Spleen (tissue), 13 donors: ENCODE data around the gene NCR1. TPM values are rescaled to one million over a fixed set of nuclear protein-coding genes. Genes with fewer than 3 reads are reported as not detected.
A peak's percentile ranks its signal among the peaks of the same experiment; 100 is the strongest.
"Not testable (repeated sequence)": the region's sequence is repeated elsewhere in the genome, so short reads cannot be mapped to it uniquely, and the experiment has no call there.

ENCODE experiments used
- DNase-seq: peaks from one replicate; pipeline ENCODE4 v3.0.0-alpha.2; 2020
- H3K27ac ChIP-seq, 8 donors: fragments of 200-600 bp; sonication (generic) in 7 of 8; 1 replicate in 4 of 8; 2 replicates in 4 of 8; pipeline versions ENCODE4 v1.5.0 to v1.8.0; 2016 to 2021; ENCODE audit warnings: inconsistent platforms in 4 of 8, mild to moderate bottlenecking in 4 of 8, moderate library complexity in 1 of 8
- H3K27me3 ChIP-seq, 7 donors: fragments of 200-600 bp; sonication (generic) in 6 of 7; replicated peaks in 1 of 7; 1 replicate in 4 of 7; 2 replicates in 3 of 7; pipeline versions ENCODE4 v1.5.0 to v1.8.0; 2016 to 2021; ENCODE audit warnings: inconsistent platforms in 3 of 7, mild to moderate bottlenecking in 1 of 7
- H3K36me3 ChIP-seq, 6 donors: fragments of 200-600 bp; sonication (generic) in 5 of 6; 1 replicate in 4 of 6; 2 replicates in 2 of 6; pipeline versions ENCODE4 v1.5.0 to v1.8.0; 2016 to 2021; ENCODE audit warnings: inconsistent platforms in 2 of 6
- H3K4me1 ChIP-seq, 6 donors: fragments of 200-600 bp; sonication (generic) in 5 of 6; 1 replicate in 3 of 6; 2 replicates in 3 of 6; pipeline versions ENCODE4 v1.5.0 to v1.8.0; 2016 to 2021; ENCODE audit warnings: inconsistent platforms in 3 of 6
- H3K4me3 ChIP-seq, 8 donors: fragments of 200-600 bp; sonication (generic) in 7 of 8; 1 replicate in 4 of 8; 2 replicates in 4 of 8; pipeline versions ENCODE4 v1.5.0 to v1.8.0; 2016 to 2021; ENCODE audit warnings: inconsistent platforms in 4 of 8, mild to moderate bottlenecking in 4 of 8, moderate library complexity in 2 of 8
- H3K9me3 ChIP-seq, 8 donors: fragments of 200-600 bp; sonication (generic) in 7 of 8; 1 replicate in 4 of 8; 2 replicates in 4 of 8; pipeline versions ENCODE4 v1.5.0 to v1.8.0; 2016 to 2021; ENCODE audit warnings: inconsistent platforms in 4 of 8
- POLR2A ChIP-seq, 3 donors: fragments of 450-650 bp; IDR thresholded peaks; one replicate each; pipeline ENCODE4 v1.5.1; 2017; ENCODE audit warnings: antibody characterized with exemption in 3 of 3, mild to moderate bottlenecking in 1 of 3
- POLR2AphosphoS5 ChIP-seq, 3 donors: sonication (generic); formaldehyde crosslinking; IDR thresholded peaks; one replicate each; pipeline ENCODE4 v1.5.1; 2017; ENCODE audit warnings: antibody characterized with exemption in 3 of 3
- WGBS, 5 donors: extraction: QIAGEN DNeasy Blood & Tissue Kit in 3 of 5; methylation state at CpG; one replicate each; pipeline versions ENCODE4 v1.1.5 to v1.1.7; 2013 to 2018; 5-methylcytosine and 5-hydroxymethylcytosine counted together
- intact Hi-C: fragments of 100-400 bp; cut with DNase I; formaldehyde crosslinking; loops from one replicate; pipeline ENCODE4 v1.15.0; 2023; ENCODE audit warnings: low total_unique reads
- long read RNA-seq, 2 donors: transcript quantifications; one replicate each; lab custom pipeline, GENCODE V29; 2026
- polyA plus RNA-seq, 3 donors: library from polyadenylated mRNA; stranded (reverse); fragments of 200-250 nt; gene quantifications; one replicate each; pipeline ENCODE4 v1.2.1, GENCODE V29; 2013
- total RNA-seq, 7 donors: library from RNA; depleted of rRNA in 3 of 7; stranded (reverse); fragments of >200 nt in 3 of 7; fragmentation: NEBNext Ultra II Directional in 4 of 7; extraction: Animal tissue kit (Norgen Biotek cat#: 25700) in 4 of 7; gene quantifications; one replicate each; pipeline versions ENCODE4 v1.1.0 to v1.2.1, GENCODE V29; 2016 to 2021
- TF ChIP-seq, protein P1 (sequence below), 11 experiments: fragments of 200-600 bp in 7 of 11; fragments of 450-650 bp in 4 of 11; sonication (generic) in 4 of 11; IDR thresholded peaks in 8 of 11; conservative IDR thresholded peaks in 3 of 11; 1 replicate in 7 of 11; 2 replicates in 4 of 11; pipeline versions ENCODE4 v1.4.0 to v1.8.0; 2016 to 2021; ENCODE audit warnings: antibody characterized with exemption in 11 of 11, inconsistent platforms in 4 of 11, mild to moderate bottlenecking in 1 of 11
- donor health status: healthy with polysubstance abuse.
- donor health status: DM: no; HTN: no; CAD: no; lungs with moderate emphysema.
- donor health status: DM: no; HTN: no; CAD: no.
- donor health status: Bipolar disorder and iron deficiency.
- donor health status: healthy.
- donor health status: DM: no; HTN: no; CAD: no.
- donor health status: DM: yes; HTN: yes; CAD: no.

Gene NCR1, protein sequence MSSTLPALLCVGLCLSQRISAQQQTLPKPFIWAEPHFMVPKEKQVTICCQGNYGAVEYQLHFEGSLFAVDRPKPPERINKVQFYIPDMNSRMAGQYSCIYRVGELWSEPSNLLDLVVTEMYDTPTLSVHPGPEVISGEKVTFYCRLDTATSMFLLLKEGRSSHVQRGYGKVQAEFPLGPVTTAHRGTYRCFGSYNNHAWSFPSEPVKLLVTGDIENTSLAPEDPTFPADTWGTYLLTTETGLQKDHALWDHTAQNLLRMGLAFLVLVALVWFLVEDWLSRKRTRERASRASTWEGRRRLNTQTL
- total RNA-seq (10 to 100 TPM in 5 of 7 donors, 1 to 10 TPM in 2; 8.2 to 16.7 (median 11.8) TPM), polyA plus RNA-seq (1 to 10 TPM in 1 of 3 donors, under 1 TPM in 2; 0.33 to 1.3 (median 0.50) TPM)
- long read RNA-seq, donor 1 = 0 reads
- long read RNA-seq, donor 2 = 0 reads

DNA sequence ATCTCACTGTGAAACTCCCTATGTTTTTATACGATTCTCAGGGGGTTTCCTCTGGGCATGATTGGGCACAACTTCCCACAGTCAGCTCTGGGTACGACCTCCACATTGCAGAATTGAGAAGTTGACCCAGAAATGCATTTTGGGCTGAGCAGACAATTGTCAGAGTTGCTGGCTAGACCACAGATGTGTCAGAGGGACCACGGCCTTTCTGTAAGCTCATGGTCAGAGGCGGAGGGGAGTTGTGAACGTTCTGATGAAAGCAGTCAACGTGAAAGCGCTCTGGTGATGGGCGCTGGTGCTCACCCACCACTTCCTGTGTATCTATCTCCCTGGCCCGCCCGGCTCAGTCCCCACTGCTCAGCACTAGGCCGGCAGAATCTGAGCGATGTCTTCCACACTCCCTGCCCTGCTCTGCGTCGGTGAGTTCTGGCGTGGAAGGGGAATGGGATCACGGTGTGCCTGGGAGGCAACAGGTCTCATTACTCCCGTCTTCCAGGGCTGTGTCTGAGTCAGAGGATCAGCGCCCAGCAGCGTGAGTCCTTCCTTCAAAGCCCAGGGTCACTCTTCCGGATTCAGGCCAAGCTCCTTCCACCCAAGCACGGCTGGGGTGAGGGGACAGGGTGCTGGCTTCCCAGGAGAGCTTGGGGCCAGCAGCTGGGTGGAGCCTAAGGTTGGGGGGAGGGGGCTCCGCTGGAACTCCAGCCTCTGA lies at the start of gene NCR1:
TSS of gene NCR1 (plus strand) at position 346 of the 709 bp plus-strand sequence. CDS start at position 386, 40 bp downstream.
- peak; percentile 77 for DNase-seq
- Histone ChIP-seq H3K27ac (peak within 1 kb of the TSS in 6 of 8 donors; percentile 23 to 83 (median 50)), H3K9me3 (no peaks in the 10 kb centered on the region), H3K4me1 (peaks cover 0 to 14% (median 0%) of the 10 kb centered on the region in 6 donors), H3K36me3 (no peaks in the 10 kb centered on the region), H3K27me3 (peaks cover 0 to 19% (median 0%) of the 10 kb centered on the region in 7 donors), H3K4me3 (peak within 1 kb of the TSS in 4 of 8 donors; percentile 15 to 56 (median 19))
- 42 to 54% (median 49%) methylated on average over 19 to 22 of the region's 22 CpGs for WGBS, 5 donors
- intact Hi-C loops = no loop called here
- no peak for TF ChIP-seq POLR2A (IDR thresholded peaks at IDR 0.05)
- peak; percentile 39 to 59 (median 58) for TF ChIP-seq POLR2AphosphoS5 (IDR thresholded peaks at IDR 0.05)

GRCh38 chr19:54858476-54858875 lies 47.5 kb upstream of the NCR1 start:
- H3K4me3 ChIP-seq, H3K36me3 ChIP-seq: not testable (repeated sequence)
- WGBS, 5 donors = 73 to 91% (median 85%) methylated on average over 3 of the region's 3 CpGs

DNA sequence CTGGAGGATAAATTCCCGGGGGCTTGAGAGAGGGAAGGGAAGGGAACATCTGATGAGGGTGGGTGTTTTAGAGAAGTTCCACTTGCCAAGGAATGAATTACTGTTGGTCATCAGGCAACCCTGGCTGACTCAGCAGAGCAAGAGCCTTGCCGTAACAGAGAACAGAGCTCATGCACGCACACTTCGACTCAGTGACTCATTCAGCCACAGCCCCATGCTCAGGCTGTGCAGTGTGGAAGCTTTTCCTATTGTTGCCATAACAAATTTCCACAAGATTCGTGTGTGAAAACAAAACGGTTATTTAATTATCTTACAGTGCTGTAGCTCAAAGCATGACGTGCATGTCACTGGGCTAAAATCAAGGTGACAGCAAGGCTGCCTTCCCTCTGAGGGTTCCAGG lies 46.5 kb upstream of the NCR1 start:
- DNase-seq, H3K36me3 ChIP-seq, H3K4me1 ChIP-seq, H3K4me3 ChIP-seq, intact Hi-C loops, H3K9me3 ChIP-seq: not testable (repeated sequence)
- peak overlapping the region in 4 of 8 donors; percentile 21 to 63 (median 48) for H3K27ac ChIP-seq
- 49 to 74% (median 55%) methylated on average over 7 of the region's 7 CpGs for WGBS, 5 donors
- peaks cover 0 to 11% (median 0%) of the 10 kb centered on the region in 7 donors for H3K27me3 ChIP-seq
- peak in 1 of 3 donors; percentile 16 for TF ChIP-seq POLR2AphosphoS5 (IDR thresholded peaks at IDR 0.05)

More at GRCh38 chr19:54858476-54858875, 47.5 kb upstream of the NCR1 start:
- H3K9me3 ChIP-seq, DNase-seq, intact Hi-C loops, H3K4me1 ChIP-seq: not testable (repeated sequence)
- Histone ChIP-seq H3K27me3 (peaks cover 0 to 11% (median 0%) of the 10 kb centered on the region in 7 donors), H3K27ac (peak overlapping the region in 2 of 8 donors; percentile 21 to 63)

GRCh38 chr19:54863459-54863858 lies 42.5 kb upstream of the NCR1 start:
- H3K9me3 ChIP-seq, H3K4me1 ChIP-seq, intact Hi-C loops, H3K4me3 ChIP-seq, H3K27ac ChIP-seq, H3K36me3 ChIP-seq, DNase-seq: not testable (repeated sequence)
- H3K27me3 ChIP-seq = peaks cover 0 to 26% (median 0%) of the 10 kb centered on the region in 7 donors
- 88 to 100% (median 100%) methylated on average over 1 to 2 of the region's 3 CpGs; no CpG with 5 or more reads in 2 of the 5 donors for WGBS, 5 donors

DNA sequence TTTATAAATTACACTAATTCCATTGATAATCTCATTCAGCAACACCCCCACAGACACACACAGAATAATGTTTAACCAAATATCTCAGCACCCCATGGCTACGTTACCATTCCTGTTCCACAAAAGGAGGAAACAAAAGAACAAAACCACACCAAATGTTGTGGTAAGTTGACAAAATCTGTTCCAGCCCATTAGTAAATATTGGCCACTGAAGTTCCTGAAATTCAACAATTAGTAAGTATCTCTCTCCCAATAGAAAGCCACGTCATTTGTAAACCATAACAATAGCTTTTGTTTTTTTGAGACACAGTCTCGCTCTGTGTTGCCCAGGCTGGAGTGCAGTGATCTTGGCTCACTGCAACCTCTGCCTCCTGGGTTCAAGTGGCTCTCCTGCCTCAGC lies 34.3 kb upstream of the NCR1 start:
- 29 to 63% (median 46%) methylated on average over 3 of the region's 3 CpGs for WGBS, 5 donors
- no peak for DNase-seq

More for the DNA sequence above, 34.3 kb upstream of the NCR1 start:
- Histone ChIP-seq H3K9me3 (no peaks in the 10 kb centered on the region), H3K4me3 (peak overlapping the region in 1 of 8 donors; percentile 27), H3K36me3 (no peaks in the 10 kb centered on the region), H3K4me1 (peaks cover 0 to 11% (median 0%) of the 10 kb centered on the region in 6 donors), H3K27me3 (peaks cover 0 to 19% (median 0%) of the 10 kb centered on the region in 7 donors), H3K27ac (peak overlapping the region in 6 of 8 donors; percentile 12 to 89 (median 44))
- TF ChIP-seq POLR2A (IDR thresholded peaks at IDR 0.05) (no peak), POLR2AphosphoS5 (IDR thresholded peaks at IDR 0.05) (no peak)
- TF ChIP-seq, protein P1, sequence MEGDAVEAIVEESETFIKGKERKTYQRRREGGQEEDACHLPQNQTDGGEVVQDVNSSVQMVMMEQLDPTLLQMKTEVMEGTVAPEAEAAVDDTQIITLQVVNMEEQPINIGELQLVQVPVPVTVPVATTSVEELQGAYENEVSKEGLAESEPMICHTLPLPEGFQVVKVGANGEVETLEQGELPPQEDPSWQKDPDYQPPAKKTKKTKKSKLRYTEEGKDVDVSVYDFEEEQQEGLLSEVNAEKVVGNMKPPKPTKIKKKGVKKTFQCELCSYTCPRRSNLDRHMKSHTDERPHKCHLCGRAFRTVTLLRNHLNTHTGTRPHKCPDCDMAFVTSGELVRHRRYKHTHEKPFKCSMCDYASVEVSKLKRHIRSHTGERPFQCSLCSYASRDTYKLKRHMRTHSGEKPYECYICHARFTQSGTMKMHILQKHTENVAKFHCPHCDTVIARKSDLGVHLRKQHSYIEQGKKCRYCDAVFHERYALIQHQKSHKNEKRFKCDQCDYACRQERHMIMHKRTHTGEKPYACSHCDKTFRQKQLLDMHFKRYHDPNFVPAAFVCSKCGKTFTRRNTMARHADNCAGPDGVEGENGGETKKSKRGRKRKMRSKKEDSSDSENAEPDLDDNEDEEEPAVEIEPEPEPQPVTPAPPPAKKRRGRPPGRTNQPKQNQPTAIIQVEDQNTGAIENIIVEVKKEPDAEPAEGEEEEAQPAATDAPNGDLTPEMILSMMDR (IDR thresholded peaks at IDR 0.05 in 8 of 11, conservative IDR thresholded peaks at IDR 0.05 in 3 of 11) = no peak
- intact Hi-C loops = no loop called here
